VCaP (cell line): ENCODE data around the gene ENDOG.

Source experiments
- H3K27ac ChIP-seq: fragments of 450-650 bp; 2 replicates; pipeline ENCODE4 v1.5.1; 2017
- CTCF ChIP-seq: fragments of 450-650 bp; conservative IDR thresholded peaks from 2 replicates; pipeline ENCODE4 v1.5.1; 2017; ENCODE audit warnings: mild to moderate bottlenecking, moderate library complexity

The ENDOG gene

GRCh38 chr9:128818099-128818838 is at the start of gene ENDOG:
ENDOG (plus strand) TSS chr9:128818500; CDS start chr9:128818685, 185 bp downstream.
- H3K27ac ChIP-seq, result peak within 1 kb of the TSS; percentile 89

GRCh38 chr9:128768606-128769005 is 49.7 kb upstream of the ENDOG start:
- TF ChIP-seq CTCF, result no peak
- H3K27ac ChIP-seq, result peak overlapping the region; percentile 5; the same call in 1 of the 2 replicates

More at GRCh38 chr9:128818099-128818838, at the start of gene ENDOG:
- TF ChIP-seq CTCF, result peak; percentile 96

GRCh38 chr9:128770286-128771030 is 47.8 kb upstream of the ENDOG start:
- no peak for TF ChIP-seq CTCF

GRCh38 chr9:128771094-128771721 is 47.1 kb upstream of the ENDOG start:
- TF ChIP-seq CTCF, result no peak
- H3K27ac ChIP-seq, result peak overlapping the region; percentile 96

More at GRCh38 chr9:128770286-128771030, 47.8 kb upstream of the ENDOG start:
- H3K27ac ChIP-seq, result peak overlapping the region; percentile 96

GRCh38 chr9:128771745-128772519 is 46.4 kb upstream of the ENDOG start, which contains the start of gene ZER1:
ZER1 (minus strand) TSS chr9:128771927; CDS start chr9:128755565, 16,362 bp downstream.
- peak within 1 kb of the TSS; percentile 96 for H3K27ac ChIP-seq
- TF ChIP-seq CTCF, result no peak

- no peak for TF ChIP-seq CTCF
- peak overlapping the region; percentile 96 for H3K27ac ChIP-seq
These were observed 45.3 kb upstream of the ENDOG start for GRCh38 chr9:128773049-128773448.
